GM12875 (cell line): ENCODE measurements around the gene EXD3.

ENCODE experiments used
- H3K4me3 ChIP-seq: one replicate; pipeline ENCODE4 v1.5.1; 2011; ENCODE audit warnings: low read depth, low read length, control low read depth
- CTCF ChIP-seq: IDR thresholded peaks from 2 replicates; pipeline ENCODE4 v1.5.1; 2011; ENCODE audit warnings: low read depth, mild to moderate bottlenecking, control low read depth, inconsistent platforms, low read length, moderate library complexity, borderline replicate concordance; ENCODE audit not compliant: insufficient read depth

The EXD3 gene

GRCh38 chr9:137371946-137372651 lies 50.9 kb downstream of the EXD3 start:
- no peak overlapping the region for H3K4me3 ChIP-seq
- TF ChIP-seq CTCF, result no peak

DNA sequence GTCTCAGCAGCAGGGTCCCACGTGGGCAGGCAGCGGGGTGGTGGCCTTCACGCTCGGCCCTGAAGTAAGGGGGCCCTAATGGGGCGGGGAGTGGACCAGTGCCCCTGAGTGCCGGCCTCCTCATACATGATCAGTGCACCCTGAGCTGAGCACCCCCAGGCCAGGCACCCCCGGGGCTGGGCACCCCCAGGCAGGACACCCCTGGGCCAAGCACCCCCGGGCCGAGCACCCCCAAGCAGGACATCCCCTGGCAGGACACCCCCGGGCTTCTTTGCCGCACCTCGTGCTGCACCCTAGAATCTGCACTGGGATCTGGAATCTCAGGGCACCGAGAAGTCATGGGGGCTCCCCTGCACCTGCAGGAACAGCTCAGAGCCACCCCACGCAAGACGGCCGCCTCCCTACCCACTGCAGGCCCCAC lies 51.4 kb downstream of the EXD3 start:
- TF ChIP-seq CTCF, result no peak
- no peak overlapping the region for H3K4me3 ChIP-seq

GRCh38 chr9:137370865-137371520 lies 52.0 kb downstream of the EXD3 start:
- H3K4me3 ChIP-seq, result no peak overlapping the region
- TF ChIP-seq CTCF, result no peak

DNA sequence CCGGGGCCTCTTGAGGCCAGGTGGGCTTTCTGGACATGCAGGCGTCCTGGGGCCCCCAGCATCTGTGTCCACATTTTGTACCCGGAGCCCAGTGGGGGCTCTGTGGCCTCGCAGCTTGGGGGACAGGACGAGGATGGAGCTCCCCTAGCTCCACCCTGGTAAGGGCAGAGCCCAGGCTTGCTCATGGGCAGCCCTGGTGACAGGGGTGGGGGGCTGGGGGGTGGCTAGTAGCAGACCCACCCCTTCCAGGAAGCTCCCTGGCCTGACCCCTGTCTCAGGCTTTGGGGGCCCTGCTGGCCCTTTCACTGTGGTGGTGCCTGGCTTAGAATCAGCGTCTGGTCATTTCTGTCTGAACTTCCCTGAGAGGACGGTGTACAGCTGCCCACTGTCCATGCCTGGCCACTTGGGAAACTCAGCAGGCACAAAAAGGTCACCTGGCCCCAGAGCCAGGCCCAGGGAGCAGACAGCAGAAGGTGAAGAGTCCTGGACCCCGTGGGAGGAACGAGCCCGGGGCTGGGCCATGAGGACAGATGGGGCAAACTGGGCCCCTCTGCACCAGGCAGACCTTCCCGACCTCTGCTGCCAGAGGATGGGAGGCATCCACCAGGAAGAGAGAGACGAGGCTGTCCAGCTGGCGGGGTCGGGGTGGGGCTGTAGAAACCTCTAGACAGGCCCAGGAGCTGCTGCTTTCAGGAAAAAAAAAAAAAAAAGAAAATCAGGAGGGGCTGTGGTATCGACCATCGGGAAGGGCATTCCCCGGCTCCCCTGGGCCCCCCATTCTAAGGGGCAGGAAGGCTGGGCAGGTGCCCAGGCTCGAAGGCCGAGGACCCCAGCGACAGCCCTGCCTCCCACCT lies 52.8 kb downstream of the EXD3 start:
- no peak for TF ChIP-seq CTCF
- no peak overlapping the region for H3K4me3 ChIP-seq

DNA sequence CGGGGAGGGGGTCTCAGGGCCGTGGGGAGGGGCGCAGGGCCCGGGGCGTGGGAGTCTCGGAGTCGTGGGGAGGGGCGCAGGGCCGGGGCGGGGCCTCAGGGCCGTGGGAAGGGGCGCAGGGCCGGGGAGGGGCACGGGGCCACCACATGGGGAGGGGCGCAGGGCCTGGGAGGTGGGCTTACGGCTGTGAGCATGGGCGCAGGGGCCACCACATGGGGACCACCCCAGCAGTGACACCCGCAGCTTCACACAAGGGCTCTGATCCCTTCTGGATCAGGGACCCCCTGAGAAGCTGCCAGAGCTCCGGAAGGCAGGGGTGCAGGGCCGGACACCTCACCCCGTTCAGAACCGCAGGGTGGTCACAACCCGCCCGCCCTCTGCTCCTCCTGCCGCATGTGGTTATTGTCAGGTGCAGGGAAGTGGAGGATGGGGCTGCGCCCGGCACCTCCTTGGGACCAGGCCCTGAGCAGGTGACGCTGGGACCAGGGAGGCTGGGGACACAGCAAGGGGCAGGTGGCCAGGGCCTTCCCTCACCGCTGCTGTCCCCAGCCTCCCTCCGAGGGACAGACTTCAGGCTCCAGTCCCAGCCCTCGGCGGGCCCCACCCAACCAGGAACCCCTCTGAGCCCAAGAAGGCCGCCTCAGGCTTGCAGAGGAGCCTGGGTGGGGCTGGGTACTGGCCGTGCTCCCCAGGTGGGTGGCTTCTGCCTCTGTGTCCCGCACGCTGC lies 53.7 kb downstream of the EXD3 start:
- TF ChIP-seq CTCF, result no peak
- H3K4me3 ChIP-seq, result no peak overlapping the region

- no peak for TF ChIP-seq CTCF
Measured at GRCh38 chr9:137368431-137369035, 54.4 kb downstream of the EXD3 start.

More at GRCh38 chr9:137368431-137369035, 54.4 kb downstream of the EXD3 start:
- no peak overlapping the region for H3K4me3 ChIP-seq
